GM21723 (cell line): ENCODE results near the gene ARIH1.
"Not testable (repeated sequence)": the region's sequence is repeated elsewhere in the genome, so short reads cannot be mapped to it uniquely, and the experiment has no call there.

Experiments
- ATAC-seq: cut with Tn5 transposase; IDR thresholded peaks from one replicate; pipeline ENCODE4 v1.9.1; 2021; ENCODE audit warnings: mild to moderate bottlenecking, moderate library complexity; ENCODE audit not compliant: unreplicated experiment

ARIH1 gene

GRCh38 chr15:72473614-72474465, at the start of gene ARIH1:
ARIH1 (plus strand) TSS chr15:72474330; CDS start chr15:72474640, 310 bp downstream.
- peak; percentile 84 for ATAC-seq

- ATAC-seq = no peak
Observed at GRCh38 chr15:72426753-72427152, 47.4 kb upstream of the ARIH1 start.

GRCh38 chr15:72437650-72438316, 36.3 kb upstream of the ARIH1 start:
- ATAC-seq = no peak

- ATAC-seq = not testable (repeated sequence)
Observed at GRCh38 chr15:72442848-72443247, 31.3 kb upstream of the ARIH1 start.

- ATAC-seq = no peak
Observed at GRCh38 chr15:72445426-72445825, 28.7 kb upstream of the ARIH1 start.

GRCh38 chr15:72450805-72451204, 23.3 kb upstream of the ARIH1 start:
- ATAC-seq = no peak

- no peak for ATAC-seq
Observed at GRCh38 chr15:72451224-72451623, 22.9 kb upstream of the ARIH1 start.

- no peak for ATAC-seq
Observed at GRCh38 chr15:72456684-72457083, 17.4 kb upstream of the ARIH1 start.

- ATAC-seq = no peak
Observed at GRCh38 chr15:72460402-72460801, 13.7 kb upstream of the ARIH1 start.

- no peak for ATAC-seq
Observed at GRCh38 chr15:72463702-72464101, 10.4 kb upstream of the ARIH1 start.

- ATAC-seq = no peak
Observed at GRCh38 chr15:72464251-72464650, 9.9 kb upstream of the ARIH1 start.

GRCh38 chr15:72468103-72468502, 6.0 kb upstream of the ARIH1 start:
- ATAC-seq = no peak

- no peak for ATAC-seq
Observed at GRCh38 chr15:72472992-72473610, 1.0 kb upstream of the ARIH1 start.

GRCh38 chr15:72474466-72474911, 359 bp downstream of the ARIH1 start:
- ATAC-seq = peak; percentile 39

GRCh38 chr15:72474912-72475628, 940 bp downstream of the ARIH1 start:
- peak; percentile 41 for ATAC-seq

GRCh38 chr15:72475674-72476073, 1.5 kb downstream of the ARIH1 start:
- no peak for ATAC-seq

GRCh38 chr15:72476330-72476729, 2.2 kb downstream of the ARIH1 start:
- ATAC-seq = not testable (repeated sequence)

- ATAC-seq = no peak
Observed at GRCh38 chr15:72481015-72481659, 7.0 kb downstream of the ARIH1 start.

GRCh38 chr15:72482275-72482674, 8.1 kb downstream of the ARIH1 start:
- ATAC-seq = no peak

- ATAC-seq = no peak
Observed at GRCh38 chr15:72483279-72483678, 9.1 kb downstream of the ARIH1 start.
